ENCODE results near the gene MPRIP.

MPRIP gene

GRCh38 chr17:17221329-17221728 lies 179.1 kb downstream of the MPRIP start:
- no peak for FAIRE-seq

DNA sequence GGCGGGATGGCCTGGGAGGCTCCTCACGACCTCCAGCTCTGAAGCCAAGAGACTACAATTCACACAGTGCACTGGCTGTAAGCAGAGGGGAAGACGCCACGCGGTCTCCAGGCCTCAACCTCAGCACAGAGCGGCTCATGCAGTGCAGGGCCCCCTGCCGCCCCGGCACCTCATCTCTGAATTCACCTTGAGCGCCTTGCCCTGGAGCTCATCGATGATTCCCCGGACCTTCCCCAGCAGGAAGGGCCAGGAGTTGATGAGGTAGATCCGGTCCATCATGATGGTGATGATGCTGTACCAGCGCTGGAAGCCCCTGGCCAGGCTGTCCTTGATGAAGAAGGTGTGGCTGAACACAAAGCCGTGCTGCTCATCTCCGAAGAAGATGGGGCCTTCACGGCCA lies 181.5 kb downstream of the MPRIP start:
- no peak for FAIRE-seq

DNA sequence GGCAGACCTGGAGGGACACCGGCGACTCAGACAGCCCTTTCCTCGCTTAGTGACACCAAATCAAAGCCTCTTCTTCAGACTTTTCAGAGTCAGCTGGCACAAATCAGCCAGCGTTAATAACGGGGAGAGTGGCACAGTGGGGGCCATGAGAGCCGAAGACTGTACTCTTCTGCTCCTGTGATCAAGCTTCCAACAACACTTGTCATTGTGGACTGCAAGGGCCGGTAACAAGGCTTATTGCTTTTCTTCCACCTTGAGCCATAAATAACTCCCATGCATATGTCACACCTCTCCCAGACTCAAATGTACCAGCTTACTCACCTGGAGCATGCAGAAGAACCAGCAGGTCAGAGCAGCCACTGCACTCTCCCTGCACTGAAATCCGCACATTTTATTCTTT lies 181.9 kb downstream of the MPRIP start:
- no peak for FAIRE-seq

- FAIRE-seq: no peak
These were observed 183.6 kb downstream of the MPRIP start for GRCh38 chr17:17225901-17226300.

- no peak for FAIRE-seq
These were observed 184.4 kb downstream of the MPRIP start for GRCh38 chr17:17226451-17227265.

DNA sequence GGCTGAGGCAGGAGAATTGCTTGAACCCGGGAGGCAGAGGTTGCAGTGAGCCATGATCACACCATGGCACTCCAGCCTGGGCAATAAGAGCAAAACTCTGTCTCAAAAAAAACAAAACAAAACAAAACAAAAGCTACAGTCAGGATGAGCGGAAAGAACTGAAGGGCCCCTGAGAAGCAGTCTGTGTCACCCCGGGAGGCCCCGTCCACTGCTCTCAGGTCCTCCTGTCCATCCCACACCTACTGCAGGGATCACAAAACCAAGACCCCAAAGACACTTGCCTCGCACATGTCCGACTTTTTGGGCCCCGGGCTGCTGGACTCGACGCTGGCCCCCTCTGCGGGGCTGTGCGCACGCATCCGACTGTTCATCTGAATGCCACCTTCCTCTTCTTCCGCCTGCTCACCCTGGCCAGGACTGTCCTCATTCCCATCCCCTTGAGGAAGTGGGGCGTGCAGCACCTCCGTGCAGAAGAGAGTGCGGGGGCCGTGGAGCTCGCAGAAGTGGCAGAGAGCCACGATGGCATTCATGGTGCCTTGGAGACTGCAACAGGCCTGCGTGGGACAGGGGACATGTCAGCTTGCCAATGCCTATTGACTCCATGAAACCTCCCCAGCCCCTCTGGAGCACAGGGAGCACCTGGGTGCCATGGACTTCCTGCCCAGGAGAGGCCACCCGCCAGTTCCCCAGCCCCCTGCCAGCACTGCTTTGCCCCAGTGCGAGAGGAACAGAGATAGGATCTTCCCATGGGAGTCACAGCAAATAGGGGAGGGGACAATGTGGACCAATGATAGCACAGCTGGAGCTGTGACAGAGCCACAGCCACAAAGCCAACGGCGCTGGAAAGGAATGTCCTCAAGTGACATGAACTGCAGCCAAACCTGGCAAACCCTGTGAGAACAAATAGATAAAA lies 185.6 kb downstream of the MPRIP start:
- no peak for FAIRE-seq

DNA sequence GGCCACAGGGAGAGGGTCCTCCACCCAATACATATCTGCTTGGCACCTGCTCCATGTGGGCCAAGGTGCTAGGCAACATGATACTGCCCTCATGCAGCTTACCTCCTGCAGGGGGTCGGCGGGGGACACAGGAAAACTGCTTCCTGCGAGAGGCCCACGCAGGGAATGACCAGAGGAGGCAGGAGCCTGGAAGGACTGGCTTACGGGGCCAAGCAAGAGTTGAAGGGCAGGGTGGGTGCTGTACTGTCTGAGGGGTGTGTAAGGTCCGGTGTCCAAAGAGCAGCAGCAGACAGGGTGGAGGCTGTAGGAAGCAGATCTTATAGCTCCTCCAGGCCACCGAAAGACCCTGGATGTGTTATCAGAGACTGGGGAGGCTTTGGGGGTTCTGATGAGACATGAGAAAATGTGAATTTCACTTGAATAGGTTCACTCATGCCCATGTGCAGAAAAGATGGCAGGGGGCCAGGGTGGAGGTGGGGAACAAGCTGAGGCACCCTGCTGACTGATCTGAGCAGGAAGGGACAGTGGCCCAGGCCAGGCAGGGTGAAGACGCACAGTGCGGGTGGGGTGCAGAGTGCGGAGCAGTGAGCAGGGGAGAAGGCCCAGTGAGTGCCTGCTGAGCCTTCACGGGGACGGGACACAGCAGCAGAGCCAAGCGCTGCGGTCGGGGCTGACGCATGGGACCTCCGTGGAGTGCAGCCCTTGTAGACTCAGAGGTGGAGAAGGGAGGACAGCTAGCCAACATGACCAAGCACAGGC lies 186.4 kb downstream of the MPRIP start:
- no peak for FAIRE-seq

DNA sequence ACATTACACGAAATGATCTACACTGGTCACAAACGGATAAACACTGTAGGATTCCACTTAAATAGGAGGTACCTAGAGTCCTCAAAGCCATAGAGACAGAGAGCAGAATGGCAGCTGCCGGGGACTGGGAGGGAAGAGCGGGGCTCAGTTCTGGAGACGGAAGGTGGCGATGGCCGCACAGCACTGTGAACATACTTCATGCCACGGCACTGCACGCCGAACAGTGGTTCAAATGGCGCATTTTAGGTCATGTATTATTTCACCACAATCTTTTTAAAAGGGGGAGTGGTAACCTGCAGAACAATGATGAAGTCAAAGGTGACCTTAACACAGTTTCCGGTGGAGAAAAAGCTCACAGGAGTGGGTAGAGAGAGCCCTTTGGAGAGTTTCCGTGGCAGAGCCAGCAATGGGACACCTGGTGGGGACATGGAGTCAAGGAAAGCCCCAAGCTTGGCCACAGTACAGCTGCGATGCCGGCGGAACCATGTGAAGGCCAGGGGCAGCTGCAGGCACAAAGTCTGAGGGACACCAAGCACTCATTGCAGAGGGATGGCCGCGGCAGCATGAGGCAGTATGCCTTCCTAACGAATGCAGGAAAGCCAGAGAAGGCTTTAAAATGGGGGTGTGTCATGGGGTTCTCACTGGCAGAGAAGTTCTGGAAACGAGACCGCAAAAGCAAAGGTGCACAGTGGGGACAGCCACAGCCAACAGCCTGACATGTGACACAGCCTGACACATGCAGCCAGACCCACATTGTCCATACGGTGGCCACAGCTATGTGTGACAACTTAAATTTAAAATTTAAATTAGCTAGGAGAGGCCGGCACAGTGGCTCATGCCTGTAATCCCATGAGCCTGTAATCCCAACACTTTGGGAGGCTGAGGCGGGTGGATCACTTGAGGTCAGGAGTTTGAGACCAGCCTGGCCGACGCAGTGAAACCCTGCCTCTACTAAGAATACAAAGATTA lies 187.4 kb downstream of the MPRIP start:
- FAIRE-seq: no peak

DNA sequence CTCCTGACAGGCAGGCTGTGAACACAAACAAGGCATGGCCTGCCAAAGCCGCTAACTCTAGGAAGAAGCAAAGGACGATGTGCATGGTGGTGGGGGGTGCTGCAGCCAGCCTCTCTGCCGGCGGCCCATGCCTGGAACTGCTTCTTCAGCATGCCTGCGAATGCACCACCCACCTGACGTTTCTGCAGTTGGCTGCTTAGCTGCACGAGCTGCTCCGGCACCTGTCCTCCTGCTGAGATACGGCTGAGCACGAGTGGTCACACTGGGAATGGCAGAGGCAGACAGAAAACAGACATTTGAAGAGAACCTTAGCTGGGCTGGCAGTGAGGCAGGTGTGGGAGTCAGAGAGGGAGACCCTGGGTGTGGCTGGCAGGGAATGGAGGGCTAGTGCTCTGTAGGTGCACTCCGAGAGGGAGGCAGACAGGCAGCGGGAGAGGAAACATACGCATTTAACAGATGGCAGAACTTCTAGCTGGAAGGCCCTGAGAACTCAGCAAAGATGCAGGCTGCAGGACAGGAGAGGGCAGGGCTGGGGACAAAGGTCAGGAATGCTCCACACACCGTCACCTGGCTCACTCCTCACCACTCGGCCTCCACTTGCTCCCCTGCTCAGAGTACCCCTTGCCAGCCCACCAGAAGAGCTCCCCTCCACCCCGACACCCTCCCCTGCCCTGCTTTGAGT lies 189.5 kb downstream of the MPRIP start:
- FAIRE-seq: no peak

GRCh38 chr17:17232303-17232621 lies 190.0 kb downstream of the MPRIP start:
- FAIRE-seq: no peak

DNA sequence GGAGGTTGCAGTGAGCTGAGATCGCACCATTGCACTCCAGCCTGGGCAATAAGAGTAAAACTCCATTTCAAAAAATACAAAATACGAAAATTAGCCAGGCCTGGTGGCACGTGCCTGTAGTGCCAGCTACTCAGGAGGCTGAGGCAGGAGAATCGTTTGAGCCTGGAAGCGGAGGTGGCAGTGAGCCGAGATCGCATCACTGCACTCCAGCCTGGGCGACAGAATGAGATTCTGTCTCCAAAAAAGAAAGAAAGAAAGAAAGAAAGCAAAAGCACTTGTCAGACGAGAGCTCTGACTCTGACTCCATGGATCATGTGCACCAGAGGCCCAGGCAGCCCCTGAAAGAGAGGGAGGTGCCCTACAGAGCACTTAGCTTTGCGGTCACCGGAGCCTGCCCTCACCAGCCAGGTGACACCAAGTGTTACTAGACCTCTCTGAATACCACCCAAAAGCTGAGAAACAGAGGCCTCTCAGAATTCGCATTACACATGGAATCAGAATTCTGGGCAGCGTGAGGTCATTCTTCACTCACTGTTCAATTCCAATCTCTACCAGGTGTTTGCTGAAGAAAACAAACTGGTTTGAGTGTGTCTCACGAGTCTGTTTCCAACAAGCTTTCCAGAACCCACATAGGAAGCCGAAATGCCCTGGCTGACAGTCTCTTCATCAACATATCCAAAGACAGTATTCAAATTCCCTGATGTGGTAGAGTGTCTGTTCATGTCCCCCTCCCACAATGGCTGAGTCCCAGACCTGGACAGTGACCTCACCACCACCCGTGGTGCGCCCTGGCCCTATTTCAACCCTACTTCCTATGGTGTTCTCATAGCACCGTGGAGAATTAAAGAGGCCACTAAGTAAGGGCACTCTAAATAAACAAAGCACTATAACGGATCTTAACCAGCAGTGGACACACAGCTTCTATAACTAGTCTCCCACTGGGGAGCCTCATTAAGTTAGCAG lies 193.2 kb downstream of the MPRIP start:
- no peak for FAIRE-seq

DNA sequence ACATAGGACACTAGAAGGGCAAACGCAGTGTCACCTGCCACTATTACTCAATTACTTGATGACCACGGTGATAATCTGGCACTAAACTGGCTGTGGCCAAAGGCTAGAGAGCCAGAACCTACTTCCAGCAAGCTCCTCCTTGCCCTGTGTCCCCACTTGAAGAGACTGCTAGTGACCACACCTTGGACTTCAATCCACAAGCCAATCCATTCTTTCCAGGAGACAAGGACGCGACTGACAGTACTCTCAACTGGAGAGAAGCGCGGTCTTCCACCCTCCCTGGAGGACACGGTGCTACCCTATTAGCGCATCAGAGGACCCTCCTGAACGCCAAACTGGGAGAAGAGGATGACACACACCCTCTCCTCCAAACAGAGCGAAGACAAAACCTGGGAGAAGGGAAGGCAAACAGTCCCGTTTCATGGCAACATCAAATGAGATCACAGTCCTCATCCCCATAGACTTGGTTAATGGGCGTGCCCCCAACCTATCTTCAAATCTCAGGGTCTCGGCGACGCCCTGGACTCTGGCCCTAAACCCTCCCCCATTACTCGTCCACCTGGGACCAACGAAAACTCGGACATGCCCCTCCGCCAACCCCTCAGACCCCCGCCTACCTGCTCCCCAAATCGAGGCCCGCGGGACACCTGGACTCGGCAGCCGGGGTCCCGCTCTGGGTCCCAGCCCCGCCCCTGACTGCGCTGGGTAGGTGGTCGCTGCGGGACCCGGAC lies 194.2 kb downstream of the MPRIP start:
- no peak for FAIRE-seq

DNA sequence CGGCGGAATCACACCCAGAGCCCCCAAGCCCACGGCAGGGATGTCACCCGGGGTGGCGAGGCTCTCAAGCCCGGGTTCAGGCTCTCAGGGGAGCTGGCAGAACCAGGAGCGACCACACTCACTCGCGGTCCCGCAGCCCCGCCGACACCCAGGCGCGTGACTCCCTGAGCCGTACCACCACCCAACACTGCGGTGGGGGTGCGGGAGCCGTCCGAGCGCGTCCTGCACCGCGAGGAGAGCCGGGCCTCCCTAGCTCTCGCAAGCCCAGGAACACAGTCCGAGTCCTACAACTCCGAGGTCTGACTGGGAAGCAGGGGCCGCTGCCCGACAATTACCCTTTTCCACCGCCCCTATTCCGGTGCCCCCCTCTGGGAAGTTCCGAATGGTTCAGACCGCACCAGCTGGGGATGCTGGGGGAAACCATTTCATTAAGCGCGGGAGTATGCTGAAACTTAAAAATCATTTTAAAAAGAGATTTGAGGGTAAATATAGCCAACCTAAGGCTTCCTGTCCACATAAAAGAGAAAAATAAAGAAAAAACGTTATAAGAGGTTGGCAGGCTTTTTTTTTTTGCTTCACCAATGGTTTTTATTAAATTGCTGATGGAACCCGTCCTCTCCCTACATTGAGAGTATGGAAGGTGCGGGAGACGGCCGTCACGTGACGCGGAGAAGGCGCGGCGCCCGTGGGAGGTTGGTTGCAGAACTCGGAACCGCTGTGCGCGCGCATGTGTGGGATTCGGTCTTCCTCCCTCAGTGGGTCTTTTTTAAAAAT lies 195.0 kb downstream of the MPRIP start, which contains the start of gene FLCN:
Gene FLCN (minus strand): TSS at position 143 of the 774 bp plus-strand sequence. CDS start 9,031 bp downstream, outside the sequence.
- FAIRE-seq: no peak

DNA sequence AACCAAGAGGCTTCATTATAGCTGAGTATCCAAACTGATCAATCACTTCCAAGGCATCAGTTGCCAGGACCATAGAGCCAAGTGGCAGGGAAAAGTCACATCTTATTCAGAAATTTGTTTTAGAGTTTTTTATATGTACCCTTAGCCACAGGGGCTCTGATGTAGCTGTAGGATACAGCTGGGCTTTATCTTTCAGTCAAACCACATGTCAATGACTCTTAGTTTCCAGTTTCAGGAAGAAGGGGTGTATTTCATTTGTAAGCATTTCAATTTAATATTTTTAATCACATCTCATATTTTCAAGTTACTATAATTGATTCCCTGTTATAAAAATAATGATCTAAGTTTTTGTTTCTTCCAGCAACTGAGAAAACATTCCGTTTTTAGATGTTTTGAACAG lies 197.6 kb downstream of the MPRIP start:
- FAIRE-seq: no peak

GRCh38 chr17:17241656-17242055 lies 199.4 kb downstream of the MPRIP start:
- FAIRE-seq: no peak

- FAIRE-seq: no peak
These were observed 200.0 kb downstream of the MPRIP start for GRCh38 chr17:17242246-17242645.
